Measurements from ENCODE around the gene HTRA1. TPM values are rescaled to one million over a fixed set of nuclear protein-coding genes. Genes with fewer than 3 reads are reported as not detected.

The HTRA1 gene
- total and polyA plus RNA-seq, 10 of the 15 experiments (the other 5 are each of a cell fraction or from before 2014, with no cell fraction given) = 0.13 TPM; not detected in 9

- no peak for TF ChIP-seq HSF1 (IDR thresholded peaks at IDR 0.05; ENCODE audit: low read depth, low read length)
- TF ChIP-seq, protein P1, sequence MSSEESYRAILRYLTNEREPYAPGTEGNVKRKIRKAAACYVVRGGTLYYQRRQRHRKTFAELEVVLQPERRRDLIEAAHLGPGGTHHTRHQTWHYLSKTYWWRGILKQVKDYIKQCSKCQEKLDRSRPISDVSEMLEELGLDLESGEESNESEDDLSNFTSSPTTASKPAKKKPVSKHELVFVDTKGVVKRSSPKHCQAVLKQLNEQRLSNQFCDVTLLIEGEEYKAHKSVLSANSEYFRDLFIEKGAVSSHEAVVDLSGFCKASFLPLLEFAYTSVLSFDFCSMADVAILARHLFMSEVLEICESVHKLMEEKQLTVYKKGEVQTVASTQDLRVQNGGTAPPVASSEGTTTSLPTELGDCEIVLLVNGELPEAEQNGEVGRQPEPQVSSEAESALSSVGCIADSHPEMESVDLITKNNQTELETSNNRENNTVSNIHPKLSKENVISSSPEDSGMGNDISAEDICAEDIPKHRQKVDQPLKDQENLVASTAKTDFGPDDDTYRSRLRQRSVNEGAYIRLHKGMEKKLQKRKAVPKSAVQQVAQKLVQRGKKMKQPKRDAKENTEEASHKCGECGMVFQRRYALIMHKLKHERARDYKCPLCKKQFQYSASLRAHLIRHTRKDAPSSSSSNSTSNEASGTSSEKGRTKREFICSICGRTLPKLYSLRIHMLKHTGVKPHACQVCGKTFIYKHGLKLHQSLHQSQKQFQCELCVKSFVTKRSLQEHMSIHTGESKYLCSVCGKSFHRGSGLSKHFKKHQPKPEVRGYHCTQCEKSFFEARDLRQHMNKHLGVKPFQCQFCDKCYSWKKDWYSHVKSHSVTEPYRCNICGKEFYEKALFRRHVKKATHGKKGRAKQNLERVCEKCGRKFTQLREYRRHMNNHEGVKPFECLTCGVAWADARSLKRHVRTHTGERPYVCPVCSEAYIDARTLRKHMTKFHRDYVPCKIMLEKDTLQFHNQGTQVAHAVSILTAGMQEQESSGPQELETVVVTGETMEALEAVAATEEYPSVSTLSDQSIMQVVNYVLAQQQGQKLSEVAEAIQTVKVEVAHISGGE (CRISPR knock-in tag; IDR thresholded peaks at IDR 0.05) = no peak
- no peak for TF ChIP-seq HDGF (IDR thresholded peaks at IDR 0.05)
- TF ChIP-seq ZNF274 (IDR thresholded peaks at IDR 0.05; ENCODE audit: insufficient read depth, insufficient read length) = no peak
- TF ChIP-seq, protein P2, sequence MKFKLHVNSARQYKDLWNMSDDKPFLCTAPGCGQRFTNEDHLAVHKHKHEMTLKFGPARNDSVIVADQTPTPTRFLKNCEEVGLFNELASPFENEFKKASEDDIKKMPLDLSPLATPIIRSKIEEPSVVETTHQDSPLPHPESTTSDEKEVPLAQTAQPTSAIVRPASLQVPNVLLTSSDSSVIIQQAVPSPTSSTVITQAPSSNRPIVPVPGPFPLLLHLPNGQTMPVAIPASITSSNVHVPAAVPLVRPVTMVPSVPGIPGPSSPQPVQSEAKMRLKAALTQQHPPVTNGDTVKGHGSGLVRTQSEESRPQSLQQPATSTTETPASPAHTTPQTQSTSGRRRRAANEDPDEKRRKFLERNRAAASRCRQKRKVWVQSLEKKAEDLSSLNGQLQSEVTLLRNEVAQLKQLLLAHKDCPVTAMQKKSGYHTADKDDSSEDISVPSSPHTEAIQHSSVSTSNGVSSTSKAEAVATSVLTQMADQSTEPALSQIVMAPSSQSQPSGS (IDR thresholded peaks at IDR 0.05; ENCODE audit: low read length) = no peak
- TF ChIP-seq KLF5 (IDR thresholded peaks at IDR 0.05; ENCODE audit: partially characterized antibody) = no peak
These were observed 30.7 kb downstream of the HTRA1 start (continued) for GRCh38 chr10:122492006-122492405.

DNA sequence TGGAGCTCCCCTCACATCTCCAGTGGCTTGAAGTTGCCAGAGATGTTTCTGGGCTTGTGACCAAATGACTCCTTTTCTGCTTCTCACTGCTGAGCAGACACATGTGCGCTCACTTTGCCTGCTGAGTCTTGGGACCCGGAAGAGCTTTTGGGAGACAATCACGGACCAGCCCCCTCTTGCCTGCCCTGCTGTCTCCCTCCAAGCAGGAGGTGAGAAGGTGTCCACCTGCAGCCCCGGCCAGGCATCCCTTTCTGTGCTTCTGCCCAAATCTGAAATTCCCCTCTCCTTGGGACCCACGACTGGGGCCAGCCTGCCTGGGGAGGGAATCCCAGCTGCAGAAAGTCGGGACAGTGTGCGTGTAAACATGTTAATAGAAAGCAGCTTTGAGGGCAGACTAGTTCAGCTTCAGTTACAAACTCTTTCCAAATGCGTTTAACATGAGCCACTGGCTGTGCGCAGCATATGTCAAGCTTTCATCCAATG, 31.7 kb downstream of the HTRA1 start:
- ChIA-PET SMC1A (ENCODE audit: uncharacterized antibody, unreplicated experiment) (no interaction called here), CTCF (no interaction called here), POLR2A (no interaction called here), RAD21 (ENCODE audit: unreplicated experiment) (no interaction called here)
- no peaks in the 10 kb centered on the region for H3K36me3 ChIP-seq (ENCODE audit: control insufficient read depth in 2 of 2, insufficient read depth in 2 of 2, low read length in 1 of 2)
- H3K4me1 ChIP-seq (ENCODE audit: control insufficient read depth, insufficient read depth, low read length) = no peaks in the 10 kb centered on the region
- H3K27ac ChIP-seq (ENCODE audit: control insufficient read depth, insufficient read depth) = no peak overlapping the region
- H4K20me1 ChIP-seq (ENCODE audit: control insufficient read depth, insufficient read depth) = no peaks in the 10 kb centered on the region
- no peak overlapping the region for H3K4me2 ChIP-seq (ENCODE audit: control insufficient read depth, insufficient read depth)
- DNase-seq (ENCODE audit: low read depth, low spot score) (no peak), ATAC-seq (no peak), FAIRE-seq (no peak)
- H3K27me3 ChIP-seq (replicated peaks in 1 of 2; ENCODE audit: control insufficient read depth in 2 of 2, insufficient read depth in 2 of 2, low read length in 1 of 2) = peaks cover 0 to 4% of the 10 kb centered on the region in 2 experiments
- H3K9me3 ChIP-seq (replicated peaks; ENCODE audit: control insufficient read depth, insufficient read depth, low read length) = no peaks in the 10 kb centered on the region
- TF ChIP-seq ZNF622 (IDR thresholded peaks at IDR 0.05) (no peak), CHD1 (IDR thresholded peaks at IDR 0.05; ENCODE audit: low read depth, low read length) (no peak), CREB1 (IDR thresholded peaks at IDR 0.05; ENCODE audit: low read depth) (no peak), MXI1 (IDR thresholded peaks at IDR 0.05; ENCODE audit: low read depth, low read length) (no peak), STAT3 (IDR thresholded peaks at IDR 0.05; ENCODE audit: low read depth, low read length) (no peak)
- TF ChIP-seq, protein P3, sequence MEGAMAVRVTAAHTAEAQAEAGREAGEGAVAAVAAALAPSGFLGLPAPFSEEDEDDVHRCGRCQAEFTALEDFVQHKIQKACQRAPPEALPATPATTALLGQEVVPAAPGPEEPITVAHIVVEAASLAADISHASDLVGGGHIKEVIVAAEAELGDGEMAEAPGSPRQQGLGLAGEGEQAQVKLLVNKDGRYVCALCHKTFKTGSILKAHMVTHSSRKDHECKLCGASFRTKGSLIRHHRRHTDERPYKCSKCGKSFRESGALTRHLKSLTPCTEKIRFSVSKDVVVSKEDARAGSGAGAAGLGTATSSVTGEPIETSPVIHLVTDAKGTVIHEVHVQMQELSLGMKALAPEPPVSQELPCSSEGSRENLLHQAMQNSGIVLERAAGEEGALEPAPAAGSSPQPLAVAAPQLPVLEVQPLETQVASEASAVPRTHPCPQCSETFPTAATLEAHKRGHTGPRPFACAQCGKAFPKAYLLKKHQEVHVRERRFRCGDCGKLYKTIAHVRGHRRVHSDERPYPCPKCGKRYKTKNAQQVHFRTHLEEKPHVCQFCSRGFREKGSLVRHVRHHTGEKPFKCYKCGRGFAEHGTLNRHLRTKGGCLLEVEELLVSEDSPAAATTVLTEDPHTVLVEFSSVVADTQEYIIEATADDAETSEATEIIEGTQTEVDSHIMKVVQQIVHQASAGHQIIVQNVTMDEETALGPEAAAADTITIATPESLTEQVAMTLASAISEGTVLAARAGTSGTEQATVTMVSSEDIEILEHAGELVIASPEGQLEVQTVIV (IDR thresholded peaks at IDR 0.05; ENCODE audit: borderline replicate concordance, partially characterized antibody) = no peak
- H3K9ac ChIP-seq (ENCODE audit: control insufficient read depth, insufficient read depth, low read length) = no peak overlapping the region
- no peak overlapping the region for H2AFZ ChIP-seq (ENCODE audit: control insufficient read depth, low read depth, low read length)
- no peaks in the 10 kb centered on the region for H3K79me2 ChIP-seq (ENCODE audit: control insufficient read depth, insufficient read depth, low read length)
- no TSS peak for BruUV-seq (replicated peaks)
- 36% methylated on average over 9 of the region's 9 CpGs for WGBS (ENCODE audit: insufficient coverage, insufficient replicate concordance, low lambda C conversion rate, missing lambda C conversion rate)
- in situ Hi-C loops (cut with MboI) (no loop called here), intact Hi-C loops (cut with micrococcal nuclease; ENCODE audit: unreplicated experiment) (no loop called here)
- H3K4me3 ChIP-seq = no peak overlapping the region

Data from GM12878 (cell line).